Activated CD8-positive, alpha-beta memory T cell treated with anti-CD3 and anti-CD28 coated beads, Interleukin-2, amount 50 U/mL, for 48 hours (primary cell): ENCODE measurements around the gene LYPD1.

Source experiments
- DNase-seq: peaks from one replicate; pipeline ENCODE4 v3.0.0-alpha.2; 2020

The LYPD1 gene

GRCh38 chr2:132632000-132632649 lies 37.9 kb downstream of the LYPD1 start:
- no peak for DNase-seq

- no peak for DNase-seq
Observed at GRCh38 chr2:132627536-132627935, 42.5 kb downstream of the LYPD1 start.

- DNase-seq: no peak
Observed at GRCh38 chr2:132623096-132623839, 46.7 kb downstream of the LYPD1 start.

GRCh38 chr2:132621131-132621875 lies 48.7 kb downstream of the LYPD1 start:
- DNase-seq: no peak

GRCh38 chr2:132620115-132620514 lies 49.9 kb downstream of the LYPD1 start:
- DNase-seq: no peak

GRCh38 chr2:132618734-132619133 lies 51.3 kb downstream of the LYPD1 start:
- DNase-seq: no peak

GRCh38 chr2:132617989-132618388 lies 52.0 kb downstream of the LYPD1 start:
- DNase-seq: no peak

- DNase-seq: no peak
Observed at GRCh38 chr2:132615329-132616085, 54.5 kb downstream of the LYPD1 start.

- no peak for DNase-seq
Observed at GRCh38 chr2:132611719-132612118, 58.3 kb downstream of the LYPD1 start.

- DNase-seq: no peak
Observed at GRCh38 chr2:132609101-132609890, 60.7 kb downstream of the LYPD1 start.

- no peak for DNase-seq
Observed at GRCh38 chr2:132608311-132608710, 61.7 kb downstream of the LYPD1 start.

GRCh38 chr2:132607426-132608090 lies 62.4 kb downstream of the LYPD1 start:
- no peak for DNase-seq

- no peak for DNase-seq
Observed at GRCh38 chr2:132606649-132607048, 63.4 kb downstream of the LYPD1 start.

- DNase-seq: no peak
Observed at GRCh38 chr2:132605236-132606180, 64.5 kb downstream of the LYPD1 start.

GRCh38 chr2:132604561-132604960 lies 65.4 kb downstream of the LYPD1 start:
- DNase-seq: no peak

- DNase-seq: no peak
Observed at GRCh38 chr2:132599556-132599955, 70.4 kb downstream of the LYPD1 start.

- DNase-seq: no peak
Observed at GRCh38 chr2:132598536-132598935, 71.5 kb downstream of the LYPD1 start.

- DNase-seq: no peak
Observed at GRCh38 chr2:132597831-132598230, 72.2 kb downstream of the LYPD1 start.

- no peak for DNase-seq
Observed at GRCh38 chr2:132597166-132597565, 72.8 kb downstream of the LYPD1 start.

- DNase-seq: no peak
Observed at GRCh38 chr2:132595693-132596092, 74.3 kb downstream of the LYPD1 start.

- DNase-seq: no peak
Observed at GRCh38 chr2:132595186-132595585, 74.8 kb downstream of the LYPD1 start.
